ENCODE data around the gene USP22. TPM values are rescaled to one million over a fixed set of nuclear protein-coding genes. Genes with fewer than 3 reads are reported as not detected.

USP22 gene
- total RNA-seq, 1 donor from 2014 or later: 147 TPM

GRCh38 chr17:21025451-21025850, 17.4 kb downstream of the USP22 start:
- H3K9me3 Mint-ChIP-seq: no peaks in the 10 kb centered on the region
- peaks cover 42% of the 10 kb centered on the region for H3K4me1 Mint-ChIP-seq (ENCODE audit: low read depth)
- no peak overlapping the region for H3K4me3 Mint-ChIP-seq (ENCODE audit: low read depth)
- no peak for DNase-seq (ENCODE audit: low spot score)
- intact Hi-C loops (cut with micrococcal nuclease): no loop called here
- peaks cover 76% of the 10 kb centered on the region for H3K36me3 Mint-ChIP-seq (ENCODE audit: low read depth)
- peak overlapping the region; percentile 38 for H3K27ac Mint-ChIP-seq
- no peaks in the 10 kb centered on the region for H3K27me3 Mint-ChIP-seq (ENCODE audit: low read depth)

- H3K36me3 Mint-ChIP-seq (ENCODE audit: low read depth): peaks cover 80% of the 10 kb centered on the region
- H3K4me1 Mint-ChIP-seq (ENCODE audit: low read depth): peaks cover 30% of the 10 kb centered on the region
- no peaks in the 10 kb centered on the region for H3K27me3 Mint-ChIP-seq (ENCODE audit: low read depth)
Measured at GRCh38 chr17:21024024-21024423, 18.8 kb downstream of the USP22 start.

GRCh38 chr17:21021208-21021803, 21.5 kb downstream of the USP22 start:
- peaks cover 22% of the 10 kb centered on the region for H3K4me1 Mint-ChIP-seq (ENCODE audit: low read depth)
- H3K36me3 Mint-ChIP-seq (ENCODE audit: low read depth): peaks cover 86% of the 10 kb centered on the region
- H3K27me3 Mint-ChIP-seq (ENCODE audit: low read depth): no peaks in the 10 kb centered on the region
- H3K27ac Mint-ChIP-seq: no peak overlapping the region
- H3K9me3 Mint-ChIP-seq: no peaks in the 10 kb centered on the region
- intact Hi-C loops (cut with micrococcal nuclease): no loop called here
- no peak for DNase-seq (ENCODE audit: low spot score)
- H3K4me3 Mint-ChIP-seq (ENCODE audit: low read depth): no peak overlapping the region

More at GRCh38 chr17:21024024-21024423, 18.8 kb downstream of the USP22 start:
- no peak for DNase-seq (ENCODE audit: low spot score)
- intact Hi-C loops (cut with micrococcal nuclease): no loop called here
- no peak overlapping the region for H3K4me3 Mint-ChIP-seq (ENCODE audit: low read depth)
- H3K9me3 Mint-ChIP-seq: no peaks in the 10 kb centered on the region
- peak overlapping the region; percentile 65 for H3K27ac Mint-ChIP-seq

- H3K4me1 Mint-ChIP-seq (ENCODE audit: low read depth): peaks cover 22% of the 10 kb centered on the region
- peaks cover 86% of the 10 kb centered on the region for H3K36me3 Mint-ChIP-seq (ENCODE audit: low read depth)
- H3K4me3 Mint-ChIP-seq (ENCODE audit: low read depth): no peak overlapping the region
- DNase-seq (ENCODE audit: low spot score): no peak
- no peak overlapping the region for H3K27ac Mint-ChIP-seq
- H3K9me3 Mint-ChIP-seq: no peaks in the 10 kb centered on the region
- intact Hi-C loops (cut with micrococcal nuclease): no loop called here
- no peaks in the 10 kb centered on the region for H3K27me3 Mint-ChIP-seq (ENCODE audit: low read depth)
Measured at GRCh38 chr17:21020622-21021021, 22.2 kb downstream of the USP22 start.

- Mint-ChIP-seq H3K27ac (peak overlapping the region; percentile 22), H3K4me1 (ENCODE audit: low read depth) (peaks cover 19% of the 10 kb centered on the region), H3K36me3 (ENCODE audit: low read depth) (peaks cover 86% of the 10 kb centered on the region), H3K9me3 (no peaks in the 10 kb centered on the region), H3K27me3 (ENCODE audit: low read depth) (no peaks in the 10 kb centered on the region), H3K4me3 (ENCODE audit: low read depth) (no peak overlapping the region)
- intact Hi-C loops (cut with micrococcal nuclease): no loop called here
- DNase-seq (ENCODE audit: low spot score): no peak
Measured at GRCh38 chr17:21019976-21020586, 22.7 kb downstream of the USP22 start.

GRCh38 chr17:21018894-21019293, 23.9 kb downstream of the USP22 start:
- H3K36me3 Mint-ChIP-seq (ENCODE audit: low read depth): peaks cover 84% of the 10 kb centered on the region

GRCh38 chr17:21017861-21018260, 24.9 kb downstream of the USP22 start:
- Mint-ChIP-seq H3K4me3 (ENCODE audit: low read depth) (no peak overlapping the region), H3K36me3 (ENCODE audit: low read depth) (peaks cover 89% of the 10 kb centered on the region), H3K9me3 (no peaks in the 10 kb centered on the region), H3K4me1 (ENCODE audit: low read depth) (peaks cover 5% of the 10 kb centered on the region), H3K27me3 (ENCODE audit: low read depth) (no peaks in the 10 kb centered on the region), H3K27ac (no peak overlapping the region)
- DNase-seq (ENCODE audit: low spot score): no peak
- intact Hi-C loops (cut with micrococcal nuclease): no loop called here

More at GRCh38 chr17:21018894-21019293, 23.9 kb downstream of the USP22 start:
- Mint-ChIP-seq H3K27ac (peak overlapping the region; percentile 33), H3K4me1 (ENCODE audit: low read depth) (peaks cover 8% of the 10 kb centered on the region), H3K27me3 (ENCODE audit: low read depth) (no peaks in the 10 kb centered on the region), H3K9me3 (no peaks in the 10 kb centered on the region), H3K4me3 (ENCODE audit: low read depth) (no peak overlapping the region)
- no peak for DNase-seq (ENCODE audit: low spot score)
- intact Hi-C loops (cut with micrococcal nuclease): no loop called here

GRCh38 chr17:21017256-21017655, 25.6 kb downstream of the USP22 start:
- H3K36me3 Mint-ChIP-seq (ENCODE audit: low read depth): peaks cover 91% of the 10 kb centered on the region

GRCh38 chr17:21016826-21017225, 26.0 kb downstream of the USP22 start:
- Mint-ChIP-seq H3K9me3 (no peaks in the 10 kb centered on the region), H3K36me3 (ENCODE audit: low read depth) (peaks cover 96% of the 10 kb centered on the region), H3K27me3 (ENCODE audit: low read depth) (no peaks in the 10 kb centered on the region), H3K4me3 (ENCODE audit: low read depth) (no peak overlapping the region), H3K4me1 (ENCODE audit: low read depth) (peaks cover 3% of the 10 kb centered on the region), H3K27ac (no peak overlapping the region)
- no peak for DNase-seq (ENCODE audit: low spot score)
- intact Hi-C loops (cut with micrococcal nuclease): no loop called here

More at GRCh38 chr17:21017256-21017655, 25.6 kb downstream of the USP22 start:
- H3K27ac Mint-ChIP-seq: no peak overlapping the region
- intact Hi-C loops (cut with micrococcal nuclease): no loop called here
- no peaks in the 10 kb centered on the region for H3K9me3 Mint-ChIP-seq
- H3K4me3 Mint-ChIP-seq (ENCODE audit: low read depth): no peak overlapping the region
- no peaks in the 10 kb centered on the region for H3K27me3 Mint-ChIP-seq (ENCODE audit: low read depth)
- peaks cover 3% of the 10 kb centered on the region for H3K4me1 Mint-ChIP-seq (ENCODE audit: low read depth)
- no peak for DNase-seq (ENCODE audit: low spot score)

GRCh38 chr17:21015564-21015963, 27.2 kb downstream of the USP22 start:
- intact Hi-C loops (cut with micrococcal nuclease): no loop called here
- Mint-ChIP-seq H3K9me3 (no peaks in the 10 kb centered on the region), H3K27me3 (ENCODE audit: low read depth) (no peaks in the 10 kb centered on the region), H3K27ac (no peak overlapping the region), H3K36me3 (ENCODE audit: low read depth) (peaks cover 90% of the 10 kb centered on the region), H3K4me3 (ENCODE audit: low read depth) (no peak overlapping the region), H3K4me1 (ENCODE audit: low read depth) (peaks cover 3% of the 10 kb centered on the region)
- no peak for DNase-seq (ENCODE audit: low spot score)

- intact Hi-C loops (cut with micrococcal nuclease): no loop called here
- Mint-ChIP-seq H3K4me1 (ENCODE audit: low read depth) (peaks cover 1% of the 10 kb centered on the region), H3K27me3 (ENCODE audit: low read depth) (no peaks in the 10 kb centered on the region), H3K4me3 (ENCODE audit: low read depth) (no peak overlapping the region), H3K27ac (no peak overlapping the region), H3K9me3 (no peaks in the 10 kb centered on the region), H3K36me3 (ENCODE audit: low read depth) (peaks cover 85% of the 10 kb centered on the region)
- DNase-seq (ENCODE audit: low spot score): no peak
Measured at GRCh38 chr17:21014498-21014897, 28.3 kb downstream of the USP22 start.

GRCh38 chr17:21013983-21014382, 28.8 kb downstream of the USP22 start:
- no peak overlapping the region for H3K4me3 Mint-ChIP-seq (ENCODE audit: low read depth)
- H3K27ac Mint-ChIP-seq: no peak overlapping the region
- no peaks in the 10 kb centered on the region for H3K9me3 Mint-ChIP-seq
- DNase-seq (ENCODE audit: low spot score): no peak
- peaks cover 1% of the 10 kb centered on the region for H3K4me1 Mint-ChIP-seq (ENCODE audit: low read depth)
- no peaks in the 10 kb centered on the region for H3K27me3 Mint-ChIP-seq (ENCODE audit: low read depth)
- peaks cover 85% of the 10 kb centered on the region for H3K36me3 Mint-ChIP-seq (ENCODE audit: low read depth)
- intact Hi-C loops (cut with micrococcal nuclease): no loop called here

GRCh38 chr17:21012736-21013135, 30.1 kb downstream of the USP22 start:
- intact Hi-C loops (cut with micrococcal nuclease): no loop called here
- H3K27me3 Mint-ChIP-seq (ENCODE audit: low read depth): no peaks in the 10 kb centered on the region
- no peak overlapping the region for H3K4me3 Mint-ChIP-seq (ENCODE audit: low read depth)
- H3K9me3 Mint-ChIP-seq: no peaks in the 10 kb centered on the region
- H3K27ac Mint-ChIP-seq: no peak overlapping the region
- peaks cover 1% of the 10 kb centered on the region for H3K4me1 Mint-ChIP-seq (ENCODE audit: low read depth)
- DNase-seq (ENCODE audit: low spot score): no peak
- H3K36me3 Mint-ChIP-seq (ENCODE audit: low read depth): peaks cover 82% of the 10 kb centered on the region

Data from activated T-helper 2 cell treated with anti-CD3 and anti-CD28 coated beads, Interferon-gamma antibody, Interleukin-2, Interleukin-4, amounts not matched to agents 10 μg/mL and 5 μg/mL and 100 μg/mL, durations not matched to agents 14 hours and 24 hours and 36 hours (primary cell).